Measurements from ENCODE around the gene STK32B.

STK32B gene

DNA sequence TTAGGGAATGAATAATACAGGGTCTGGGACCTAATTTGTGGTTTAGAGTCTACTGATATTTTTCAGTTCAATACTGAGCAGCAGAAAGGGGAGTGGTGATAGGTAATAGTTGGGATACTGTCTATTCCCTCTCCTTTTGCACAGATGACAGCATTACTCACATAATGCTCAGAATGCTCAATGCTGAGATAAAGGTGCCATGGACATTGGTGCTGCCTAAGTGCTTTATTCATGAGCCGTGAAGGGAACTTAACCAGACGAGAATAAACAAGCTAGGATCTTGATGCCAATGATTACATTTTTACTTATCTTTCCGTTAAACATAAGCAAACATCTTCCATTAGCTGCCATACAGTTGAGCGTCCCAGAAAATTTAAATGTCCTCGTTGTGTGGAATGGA, 75.6 kb downstream of the STK32B start:
- Histone ChIP-seq H3K4me3 (ENCODE audit: low read length) (no peak overlapping the region), H3K9ac (ENCODE audit: low read depth, low read length) (no peak overlapping the region), H3K36me3 (ENCODE audit: insufficient read depth, low read depth, low read length) (no peaks in the 10 kb centered on the region), H3K9me3 (ENCODE audit: insufficient read depth, low read depth, low read length) (0 out of 2 replicates have a peak, but pooled peaks cover 2% of the 10 kb centered on the region), H3K27me3 (ENCODE audit: insufficient read depth, low read length) (no peaks in the 10 kb centered on the region), H3K4me1 (ENCODE audit: insufficient read depth, low read length) (no peaks in the 10 kb centered on the region), H3K27ac (ENCODE audit: low read length) (no peak overlapping the region)

DNA sequence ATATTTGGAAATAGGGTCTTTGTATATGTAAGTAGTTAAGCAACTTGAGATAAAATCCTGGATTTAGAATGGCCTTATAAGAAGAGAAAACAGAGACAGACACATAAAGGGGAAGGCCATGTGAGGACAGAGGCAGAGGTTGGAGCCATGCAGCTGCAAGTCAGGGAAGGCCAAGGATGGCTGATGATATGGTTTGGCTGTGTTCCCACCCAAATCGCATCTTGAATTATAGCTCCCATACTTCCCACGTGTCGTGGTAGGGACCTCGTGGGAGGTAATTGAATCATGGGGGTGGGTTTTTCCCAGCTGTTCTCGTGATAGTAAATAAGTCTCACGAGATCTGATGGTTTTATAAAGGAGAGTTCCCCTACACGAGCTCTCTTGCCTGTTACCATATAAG, 76.3 kb downstream of the STK32B start:
- Histone ChIP-seq H3K9ac (ENCODE audit: low read depth, low read length) (no peak overlapping the region), H3K36me3 (ENCODE audit: insufficient read depth, low read depth, low read length) (no peaks in the 10 kb centered on the region), H3K27me3 (ENCODE audit: insufficient read depth, low read length) (no peaks in the 10 kb centered on the region), H3K4me1 (ENCODE audit: insufficient read depth, low read length) (no peaks in the 10 kb centered on the region), H3K27ac (ENCODE audit: low read length) (no peak overlapping the region), H3K9me3 (ENCODE audit: insufficient read depth, low read depth, low read length) (0 out of 2 replicates have a peak, but pooled peaks cover 2% of the 10 kb centered on the region), H3K4me3 (ENCODE audit: low read length) (no peak overlapping the region)

DNA sequence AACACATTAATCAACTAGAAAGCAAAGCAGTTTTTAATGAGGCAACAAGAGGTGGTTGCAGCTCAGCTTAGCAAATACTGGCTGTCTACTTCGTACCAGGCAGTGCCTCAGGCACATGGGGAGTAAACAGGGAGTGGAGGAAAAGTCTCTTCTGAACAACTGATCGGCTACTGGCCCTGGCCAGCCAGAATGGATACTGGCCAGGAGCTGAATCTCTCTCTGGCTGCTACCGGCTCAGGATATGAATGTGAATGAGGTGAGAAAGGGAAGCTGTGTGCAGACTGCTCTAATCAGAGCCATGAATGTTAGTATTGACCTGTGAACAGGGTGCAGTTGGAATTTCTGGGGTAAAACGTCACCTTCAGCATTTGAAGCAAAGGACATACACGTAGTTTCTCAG, 77.3 kb downstream of the STK32B start:
- Histone ChIP-seq H3K27ac (ENCODE audit: low read length) (no peak overlapping the region), H3K9ac (ENCODE audit: low read depth, low read length) (no peak overlapping the region), H3K4me1 (ENCODE audit: insufficient read depth, low read length) (peaks cover 6% of the 10 kb centered on the region; the same call in 1 of the 2 replicates), H3K27me3 (ENCODE audit: insufficient read depth, low read length) (no peaks in the 10 kb centered on the region), H3K36me3 (ENCODE audit: insufficient read depth, low read depth, low read length) (no peaks in the 10 kb centered on the region), H3K9me3 (ENCODE audit: insufficient read depth, low read depth, low read length) (0 out of 2 replicates have a peak, but pooled peaks cover 2% of the 10 kb centered on the region), H3K4me3 (ENCODE audit: low read length) (no peak overlapping the region)

DNA sequence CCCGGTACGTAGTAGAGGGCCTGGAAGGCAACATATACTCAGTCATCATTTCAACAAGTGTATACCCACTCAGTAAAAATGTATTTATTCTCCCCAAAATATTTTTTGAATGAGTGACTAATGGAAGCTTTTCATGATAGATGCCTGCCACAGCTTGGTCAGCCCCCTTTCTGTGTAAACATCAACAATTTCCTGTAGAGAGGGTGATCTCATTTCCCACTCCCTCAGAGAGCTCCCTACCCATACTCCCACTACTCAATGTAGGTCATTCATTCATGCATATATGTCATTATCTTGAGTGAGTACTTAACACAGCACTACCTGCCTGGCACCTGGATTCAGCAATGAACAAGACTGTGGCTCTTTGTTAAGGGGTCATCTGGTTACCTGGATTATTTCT, 81.9 kb downstream of the STK32B start:
- no peak overlapping the region for H3K9ac ChIP-seq (ENCODE audit: low read depth, low read length)

DNA sequence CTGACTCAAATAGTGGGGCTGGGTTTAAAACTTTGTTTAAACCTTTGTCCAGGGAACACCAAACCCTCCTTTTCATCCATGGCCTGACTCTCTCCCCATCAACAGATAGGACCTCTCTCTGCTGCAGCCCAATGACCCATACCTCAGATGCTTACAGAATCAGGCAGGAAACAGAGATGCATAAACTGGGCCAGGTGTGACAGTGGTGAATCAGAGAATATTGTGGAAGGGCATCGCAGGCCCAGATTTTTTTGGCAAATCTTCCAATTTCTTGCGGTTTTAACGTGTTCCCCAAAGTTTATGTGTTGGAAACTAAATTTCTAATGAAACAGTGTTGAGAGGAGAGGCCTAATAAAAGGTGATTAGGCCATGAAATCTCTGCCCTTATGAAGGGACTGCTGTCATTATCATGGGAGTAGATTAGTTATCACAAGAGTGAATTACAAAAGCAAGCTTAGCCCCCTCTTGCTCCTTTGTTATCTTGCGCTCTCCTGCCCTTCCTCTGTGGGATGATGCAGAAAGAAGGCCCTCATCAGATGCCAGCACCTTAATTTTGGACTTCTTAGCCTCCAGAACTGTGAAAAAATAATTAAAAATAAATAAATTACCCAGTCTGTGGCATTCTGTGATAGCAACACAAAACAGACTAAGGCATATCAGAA, 82.8 kb downstream of the STK32B start:
- Histone ChIP-seq H3K36me3 (ENCODE audit: insufficient read depth, low read depth, low read length) (no peaks in the 10 kb centered on the region), H3K9ac (ENCODE audit: low read depth, low read length) (no peak overlapping the region), H3K27me3 (ENCODE audit: insufficient read depth, low read length) (no peaks in the 10 kb centered on the region), H3K27ac (ENCODE audit: low read length) (no peak overlapping the region), H3K4me3 (ENCODE audit: low read length) (peak overlapping the region; percentile 20), H3K9me3 (ENCODE audit: insufficient read depth, low read depth, low read length) (0 out of 2 replicates have a peak, but pooled peaks cover 2% of the 10 kb centered on the region), H3K4me1 (ENCODE audit: insufficient read depth, low read length) (peaks cover 20% of the 10 kb centered on the region)

More for the DNA sequence above, 81.9 kb downstream of the STK32B start:
- H3K4me1 ChIP-seq (ENCODE audit: insufficient read depth, low read length), result peaks cover 20% of the 10 kb centered on the region
- H3K36me3 ChIP-seq (ENCODE audit: insufficient read depth, low read depth, low read length), result no peaks in the 10 kb centered on the region
- H3K27ac ChIP-seq (ENCODE audit: low read length), result no peak overlapping the region
- H3K4me3 ChIP-seq (ENCODE audit: low read length), result no peak overlapping the region
- H3K9me3 ChIP-seq (ENCODE audit: insufficient read depth, low read depth, low read length), result 0 out of 2 replicates have a peak, but pooled peaks cover 2% of the 10 kb centered on the region
- no peaks in the 10 kb centered on the region for H3K27me3 ChIP-seq (ENCODE audit: insufficient read depth, low read length)

DNA sequence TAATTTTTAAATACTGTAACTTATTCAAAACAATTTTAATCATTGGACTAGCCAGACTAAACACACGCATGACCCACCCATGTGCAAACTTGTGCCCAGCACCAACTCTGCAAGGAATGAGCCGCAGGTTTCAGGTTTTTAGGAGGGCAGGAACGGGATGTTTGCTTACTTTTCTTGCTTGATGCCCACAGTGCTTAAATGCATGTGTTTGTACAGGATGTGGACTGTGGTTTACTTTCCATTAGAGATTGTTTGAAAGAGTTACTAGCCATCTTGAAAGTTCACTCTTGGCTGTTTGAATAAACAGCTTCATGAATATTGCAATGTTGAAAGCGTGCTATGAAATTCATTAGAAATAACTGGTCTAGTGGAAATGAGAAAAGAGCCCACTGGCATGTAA, 83.3 kb downstream of the STK32B start:
- no peak overlapping the region for H3K9ac ChIP-seq (ENCODE audit: low read depth, low read length)
- H3K4me1 ChIP-seq (ENCODE audit: insufficient read depth, low read length), result peaks cover 20% of the 10 kb centered on the region
- H3K9me3 ChIP-seq (ENCODE audit: insufficient read depth, low read depth, low read length), result 0 out of 2 replicates have a peak, but pooled peaks cover 2% of the 10 kb centered on the region
- H3K4me3 ChIP-seq (ENCODE audit: low read length), result no peak overlapping the region
- H3K27ac ChIP-seq (ENCODE audit: low read length), result no peak overlapping the region
- no peaks in the 10 kb centered on the region for H3K36me3 ChIP-seq (ENCODE audit: insufficient read depth, low read depth, low read length)
- H3K27me3 ChIP-seq (ENCODE audit: insufficient read depth, low read length), result no peaks in the 10 kb centered on the region

DNA sequence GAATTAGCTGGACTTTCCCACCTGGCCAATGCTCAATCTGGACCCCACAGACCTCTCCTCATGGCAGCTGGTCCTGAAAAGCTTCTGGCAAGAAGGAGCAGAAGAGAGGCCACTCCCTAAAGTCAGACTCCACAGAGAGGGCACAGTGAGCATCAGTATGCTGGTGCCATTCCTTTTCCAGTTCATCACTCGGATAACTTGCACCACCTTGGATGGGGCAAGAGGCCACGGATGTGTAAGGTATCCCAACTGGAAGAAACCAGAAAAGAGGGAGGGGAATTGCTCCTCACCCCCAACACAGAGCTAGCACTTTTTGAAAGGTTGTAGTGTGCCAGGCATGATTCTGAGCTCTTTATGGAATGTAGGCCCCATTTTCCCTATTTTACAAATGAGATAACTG, 85.9 kb downstream of the STK32B start:
- Histone ChIP-seq H3K4me1 (ENCODE audit: insufficient read depth, low read length) (peaks cover 20% of the 10 kb centered on the region), H3K27ac (ENCODE audit: low read length) (no peak overlapping the region), H3K27me3 (ENCODE audit: insufficient read depth, low read length) (no peaks in the 10 kb centered on the region), H3K4me3 (ENCODE audit: low read length) (no peak overlapping the region), H3K9ac (ENCODE audit: low read depth, low read length) (no peak overlapping the region), H3K9me3 (ENCODE audit: insufficient read depth, low read depth, low read length) (no peaks in the 10 kb centered on the region), H3K36me3 (ENCODE audit: insufficient read depth, low read depth, low read length) (no peaks in the 10 kb centered on the region)

DNA sequence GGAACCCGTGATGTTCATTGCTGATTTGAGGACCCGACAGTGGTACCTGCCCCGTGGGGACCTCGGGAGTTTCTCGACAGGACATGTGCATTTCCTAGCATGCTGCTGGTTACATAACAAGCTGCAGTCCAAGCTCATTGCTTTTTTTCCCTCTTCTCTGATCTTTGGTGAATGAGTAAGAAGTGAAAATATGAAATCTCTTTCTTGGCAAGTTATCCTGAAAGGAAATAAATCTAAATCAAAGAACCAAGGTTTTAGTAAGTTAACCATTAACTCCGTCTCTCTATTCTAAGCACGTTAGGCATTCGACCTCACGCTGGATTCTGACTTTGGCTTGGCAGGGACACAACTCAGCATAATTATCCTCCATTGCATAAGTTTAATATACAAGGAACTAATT, 86.6 kb downstream of the STK32B start:
- Histone ChIP-seq H3K27me3 (ENCODE audit: insufficient read depth, low read length) (no peaks in the 10 kb centered on the region), H3K27ac (ENCODE audit: low read length) (no peak overlapping the region), H3K9me3 (ENCODE audit: insufficient read depth, low read depth, low read length) (no peaks in the 10 kb centered on the region), H3K4me3 (ENCODE audit: low read length) (no peak overlapping the region), H3K36me3 (ENCODE audit: insufficient read depth, low read depth, low read length) (no peaks in the 10 kb centered on the region), H3K4me1 (ENCODE audit: insufficient read depth, low read length) (peaks cover 20% of the 10 kb centered on the region), H3K9ac (ENCODE audit: low read depth, low read length) (no peak overlapping the region)

DNA sequence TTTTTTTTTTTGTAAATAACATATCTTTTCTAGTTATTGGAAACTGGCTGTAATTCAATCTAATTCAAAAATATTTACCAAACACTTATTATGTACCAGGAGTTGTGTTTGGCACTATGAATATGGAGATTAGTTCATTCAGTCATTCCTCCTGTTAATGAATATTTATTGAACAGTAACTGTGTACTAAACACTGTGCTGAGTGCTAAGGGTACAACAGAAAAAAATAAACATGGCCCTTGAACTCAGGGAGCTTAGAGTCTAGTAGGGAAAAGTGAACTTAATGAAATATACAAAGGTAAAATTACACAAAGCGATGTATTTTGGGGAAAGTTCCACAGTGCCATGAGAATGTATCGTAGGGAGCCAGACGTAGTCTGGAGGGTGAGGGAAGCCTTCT, 87.1 kb downstream of the STK32B start:
- Histone ChIP-seq H3K9me3 (ENCODE audit: insufficient read depth, low read depth, low read length) (no peaks in the 10 kb centered on the region), H3K36me3 (ENCODE audit: insufficient read depth, low read depth, low read length) (no peaks in the 10 kb centered on the region), H3K9ac (ENCODE audit: low read depth, low read length) (no peak overlapping the region), H3K27me3 (ENCODE audit: insufficient read depth, low read length) (no peaks in the 10 kb centered on the region), H3K4me3 (ENCODE audit: low read length) (no peak overlapping the region), H3K4me1 (ENCODE audit: insufficient read depth, low read length) (peaks cover 16% of the 10 kb centered on the region), H3K27ac (ENCODE audit: low read length) (no peak overlapping the region)

DNA sequence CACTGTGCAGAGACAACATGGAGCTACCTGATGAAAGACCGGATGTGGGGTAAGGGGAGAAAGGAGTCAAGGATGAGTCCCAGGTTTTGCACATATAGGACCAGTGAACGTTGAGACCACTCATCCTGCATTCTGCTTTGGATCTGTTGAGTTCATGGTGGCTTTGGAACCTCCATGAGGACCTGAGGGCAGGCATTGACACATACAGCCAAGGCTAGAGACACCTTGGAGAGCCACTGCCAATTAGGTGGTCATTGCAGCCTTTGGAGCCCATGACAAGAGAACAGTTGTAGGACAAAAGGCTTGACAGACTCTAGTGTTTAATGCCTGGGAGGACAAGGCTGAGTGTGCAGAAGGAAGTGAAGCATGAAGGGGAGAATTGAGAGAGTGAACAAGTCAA, 87.9 kb downstream of the STK32B start:
- Histone ChIP-seq H3K36me3 (ENCODE audit: insufficient read depth, low read depth, low read length) (no peaks in the 10 kb centered on the region), H3K27ac (ENCODE audit: low read length) (no peak overlapping the region), H3K9ac (ENCODE audit: low read depth, low read length) (no peak overlapping the region), H3K4me3 (ENCODE audit: low read length) (no peak overlapping the region), H3K4me1 (ENCODE audit: insufficient read depth, low read length) (peaks cover 9% of the 10 kb centered on the region), H3K27me3 (ENCODE audit: insufficient read depth, low read length) (no peaks in the 10 kb centered on the region), H3K9me3 (ENCODE audit: insufficient read depth, low read depth, low read length) (no peaks in the 10 kb centered on the region)

DNA sequence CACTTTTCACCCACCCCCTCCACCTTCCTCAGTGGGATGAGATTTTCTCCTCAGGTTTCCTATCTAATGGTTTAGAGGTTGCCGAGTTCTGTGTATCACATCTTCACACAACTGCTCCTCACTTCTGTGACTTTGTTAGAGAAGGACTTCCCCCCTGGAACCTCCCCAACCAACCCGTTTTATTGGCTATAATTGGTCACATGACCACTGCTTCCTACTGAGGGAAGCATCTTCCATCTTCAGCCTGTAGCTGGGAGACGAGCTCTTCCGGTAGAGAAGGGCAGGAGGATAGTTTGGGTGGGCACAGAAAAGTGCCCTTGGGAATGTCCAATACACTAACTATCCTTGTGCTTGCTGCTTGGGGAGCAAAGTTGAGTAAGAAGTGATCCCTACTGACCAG, 90.5 kb downstream of the STK32B start:
- Histone ChIP-seq H3K9me3 (ENCODE audit: insufficient read depth, low read depth, low read length) (no peaks in the 10 kb centered on the region), H3K4me1 (ENCODE audit: insufficient read depth, low read length) (no peaks in the 10 kb centered on the region), H3K4me3 (ENCODE audit: low read length) (no peak overlapping the region), H3K27ac (ENCODE audit: low read length) (no peak overlapping the region), H3K36me3 (ENCODE audit: insufficient read depth, low read depth, low read length) (no peaks in the 10 kb centered on the region), H3K9ac (ENCODE audit: low read depth, low read length) (no peak overlapping the region), H3K27me3 (ENCODE audit: insufficient read depth, low read length) (no peaks in the 10 kb centered on the region)

DNA sequence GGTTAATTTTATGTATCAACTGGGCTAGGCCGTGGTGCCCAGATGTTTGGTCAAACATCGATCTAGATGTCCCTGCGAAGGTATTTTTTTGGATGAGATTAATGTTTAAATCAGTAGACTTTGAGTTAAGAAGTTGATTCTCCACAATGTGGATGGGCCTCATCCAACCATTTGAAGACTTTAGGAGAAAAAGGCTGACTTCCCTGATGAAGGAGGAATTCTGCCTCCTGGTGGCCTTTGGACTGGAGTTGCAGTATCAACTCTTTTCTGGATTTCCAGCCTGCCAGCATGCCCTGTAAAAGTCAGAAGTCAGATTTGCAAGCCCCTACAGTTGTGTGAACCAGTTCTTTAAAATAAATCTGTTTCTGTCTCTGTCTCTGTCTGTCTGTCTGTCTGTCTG, 91.4 kb downstream of the STK32B start:
- H3K4me3 ChIP-seq (ENCODE audit: low read length), result no peak overlapping the region
- no peaks in the 10 kb centered on the region for H3K9me3 ChIP-seq (ENCODE audit: insufficient read depth, low read depth, low read length)
- no peaks in the 10 kb centered on the region for H3K4me1 ChIP-seq (ENCODE audit: insufficient read depth, low read length)
- no peaks in the 10 kb centered on the region for H3K27me3 ChIP-seq (ENCODE audit: insufficient read depth, low read length)
- H3K36me3 ChIP-seq (ENCODE audit: insufficient read depth, low read depth, low read length), result no peaks in the 10 kb centered on the region
- no peak overlapping the region for H3K27ac ChIP-seq (ENCODE audit: low read length)
- H3K9ac ChIP-seq (ENCODE audit: low read depth, low read length), result no peak overlapping the region
